ENCODE results near the gene PXMP4.

- TF ChIP-seq POLR2AphosphoS5 (IDR thresholded peaks at IDR 0.05; ENCODE audit: low read depth, low read length): no peak
- TF ChIP-seq REST (IDR thresholded peaks at IDR 0.05; ENCODE audit: insufficient read depth in 1 of 2, low read depth in 2 of 2, low read length in 2 of 2): no peak
- TF ChIP-seq TAF1 (IDR thresholded peaks at IDR 0.05; ENCODE audit: borderline replicate concordance, insufficient read depth, low read length): no peak
These were observed 18.3 kb downstream of the PXMP4 start for GRCh38 chr20:33701629-33702450.

Measured in PFSK-1 (cell line).